H1 (cell line): ENCODE measurements around the gene MYO1A. TPM values are rescaled to one million over a fixed set of nuclear protein-coding genes. Genes with fewer than 3 reads are reported as not detected.

Experiments
- CTCF ChIA-PET: fragments of 300-600 bp; sonication (Branson Sonifier 250); formaldehyde crosslinking; loops from one replicate; lab custom pipeline; 2021; ENCODE audit not compliant: partially characterized antibody; lab: Charles Lee
- POLR2A ChIA-PET: fragments of 300-600 bp; sonication (Branson Sonifier 250); formaldehyde crosslinking; loops from one replicate; lab custom pipeline; 2021; ENCODE audit warnings: inconsistent platforms; ENCODE audit not compliant: partially characterized antibody; lab: Charles Lee
- DNase-seq, 2 experiments: peaks; one replicate each; pipeline versions ENCODE4 v3.0.0 to v3.0.0-alpha.2; 2010 to 2022; ENCODE audit warnings: low spot score in 2 of 2, low read depth in 1 of 2, mixed read lengths in 1 of 2
- FAIRE-seq: peaks from 2 replicates; lab custom pipeline; 2011; peaks lifted over from hg19 to GRCh38; lab: Jason Lieb, UNC
- H2AFZ ChIP-seq: 2 replicates; pipeline ENCODE4 v1.8.1; 2012; ENCODE audit warnings: low read length, inconsistent platforms
- H2AK5ac ChIP-seq: 2 replicates; pipeline ENCODE4 v1.6.1; 2013; ENCODE audit warnings: low read depth, low read length
- H2BK120ac ChIP-seq: replicated peaks from 2 replicates; pipeline ENCODE3; 2013; ENCODE audit warnings: low read depth, low read length, inconsistent platforms
- H2BK12ac ChIP-seq: 2 replicates; pipeline ENCODE4 v1.6.1; 2013; ENCODE audit warnings: low read depth, low read length
- H2BK15ac ChIP-seq: 2 replicates; pipeline ENCODE4 v1.6.1; 2013; ENCODE audit warnings: low read length
- H2BK20ac ChIP-seq: 2 replicates; pipeline ENCODE4 v1.6.1; 2013; ENCODE audit warnings: low read length
- H2BK5ac ChIP-seq: 2 replicates; pipeline ENCODE4 v1.6.1; 2013; ENCODE audit warnings: low read depth, low read length
- H3K14ac ChIP-seq: 2 replicates; pipeline ENCODE4 v1.6.1; 2013; ENCODE audit warnings: inconsistent platforms; ENCODE audit not compliant: insufficient read length
- H3K18ac ChIP-seq: 2 replicates; pipeline ENCODE4 v1.6.1; 2013; ENCODE audit warnings: low read length; ENCODE audit errors: extremely low read depth
- H3K23ac ChIP-seq: 2 replicates; pipeline ENCODE4 v1.6.1; 2013; ENCODE audit warnings: inconsistent platforms; ENCODE audit not compliant: insufficient read length
- H3K23me2 ChIP-seq: 2 replicates; pipeline ENCODE4 v1.6.1; 2013; ENCODE audit warnings: low read depth, low read length
- H3K27ac ChIP-seq: 2 replicates; pipeline ENCODE4 v1.6.1; 2011; ENCODE audit warnings: low read depth, low read length, inconsistent platforms
- H3K27me3 ChIP-seq, 4 experiments: replicated peaks in 1 of 4; 1 replicate in 1 of 4; 2 replicates in 3 of 4; pipeline versions ENCODE4 v1.6.1 to v1.8.1; 2011 to 2013; ENCODE audit warnings: low read length in 3 of 4, mild to moderate bottlenecking in 3 of 4, inconsistent platforms in 2 of 4, mixed read lengths in 2 of 4, moderate library complexity in 1 of 4; ENCODE audit not compliant: control insufficient read depth in 3 of 4, insufficient read depth in 3 of 4; ENCODE audit errors: extremely low read depth in 1 of 4
- H3K36me3 ChIP-seq, 4 experiments: 2 replicates each; pipeline versions ENCODE4 v1.6.1 to v1.8.1; 2011 to 2013; ENCODE audit warnings: mild to moderate bottlenecking in 4 of 4, low read length in 3 of 4, moderate library complexity in 2 of 4, control low read depth in 1 of 4, inconsistent platforms in 1 of 4; ENCODE audit not compliant: insufficient read depth in 4 of 4, control insufficient read depth in 2 of 4
- H3K4ac ChIP-seq: replicated peaks from 2 replicates; pipeline ENCODE3; 2013; ENCODE audit warnings: low read length, low read depth, mixed read lengths, inconsistent platforms; ENCODE audit not compliant: insufficient read length
- H3K4me1 ChIP-seq, 4 experiments: replicated peaks in 1 of 4; 1 replicate in 1 of 4; 2 replicates in 3 of 4; pipeline versions ENCODE4 v1.6.1 to v1.8.1; 2011 to 2013; ENCODE audit warnings: low read length in 3 of 4, inconsistent platforms in 2 of 4, mixed read lengths in 1 of 4; ENCODE audit not compliant: insufficient read depth in 4 of 4, control insufficient read depth in 3 of 4
- H3K4me2 ChIP-seq, 2 experiments: 2 replicates each; pipeline versions ENCODE4 v1.6.1 to v1.8.1; 2011 to 2013; ENCODE audit warnings: low read depth in 2 of 2, low read length in 2 of 2, control low read depth in 1 of 2, inconsistent platforms in 1 of 2, mild to moderate bottlenecking in 1 of 2; ENCODE audit not compliant: insufficient read depth in 1 of 2
- H3K4me3 ChIP-seq, 4 experiments: fragments of 200-600, 300-600 bp in 1 of 4; sonication (generic), shearing (Covaris generic), sonication (Bioruptor Twin) in 1 of 4; 2 replicates each; pipeline versions ENCODE4 v1.5.1 to v1.8.1; 2011 to 2016; ENCODE audit warnings: low read length in 4 of 4, low read depth in 3 of 4, control low read depth in 2 of 4, inconsistent platforms in 2 of 4, mild to moderate bottlenecking in 2 of 4, mixed read lengths in 1 of 4, moderate library complexity in 1 of 4; ENCODE audit not compliant: insufficient read depth in 2 of 4; ENCODE audit errors: extremely low read depth in 1 of 4
- H3K56ac ChIP-seq: replicated peaks from 2 replicates; pipeline ENCODE3; 2013; ENCODE audit warnings: low read depth, mild to moderate bottlenecking, mixed read lengths, low read length, inconsistent platforms; ENCODE audit not compliant: insufficient read length
- H3K79me1 ChIP-seq: 2 replicates; pipeline ENCODE4 v1.6.1; 2013; ENCODE audit warnings: low read depth, low read length, control low read depth
- H3K79me2 ChIP-seq, 2 experiments: 2 replicates each; pipeline versions ENCODE4 v1.6.1 to v1.8.1; 2012 to 2013; ENCODE audit warnings: low read length in 2 of 2, mild to moderate bottlenecking in 2 of 2, inconsistent platforms in 1 of 2; ENCODE audit not compliant: insufficient read depth in 2 of 2, control insufficient read depth in 1 of 2
- H3K9ac ChIP-seq, 4 experiments: replicated peaks in 1 of 4; 1 replicate in 1 of 4; 2 replicates in 3 of 4; pipeline versions ENCODE4 v1.6.1 to v1.8.1; 2011 to 2013; ENCODE audit warnings: low read depth in 3 of 4, low read length in 3 of 4, control low read depth in 2 of 4, mild to moderate bottlenecking in 2 of 4, moderate library complexity in 2 of 4, inconsistent platforms in 1 of 4; ENCODE audit errors: extremely low read depth in 1 of 4
- H3K9me3 ChIP-seq, 2 experiments: 2 replicates each; pipeline versions ENCODE4 v1.6.1 to v1.8.1; 2012 to 2013; ENCODE audit warnings: mild to moderate bottlenecking in 2 of 2, moderate library complexity in 2 of 2, control low read depth in 1 of 2, inconsistent platforms in 1 of 2, low read depth in 1 of 2, low read length in 1 of 2, mixed read lengths in 1 of 2; ENCODE audit not compliant: insufficient read depth in 2 of 2
- H4K20me1 ChIP-seq, 2 experiments: replicated peaks in 1 of 2; 2 replicates each; pipeline versions ENCODE3 to v1.8.1; 2011 to 2013; ENCODE audit warnings: inconsistent platforms in 2 of 2, low read length in 2 of 2, mild to moderate bottlenecking in 1 of 2; ENCODE audit not compliant: insufficient read depth in 2 of 2, control insufficient read depth in 1 of 2
- H4K5ac ChIP-seq: 2 replicates; pipeline ENCODE4 v1.6.1; 2013; ENCODE audit warnings: low read length, low read depth, mixed read lengths, inconsistent platforms; ENCODE audit not compliant: insufficient read length
- H4K8ac ChIP-seq: 2 replicates; pipeline ENCODE4 v1.8.0; 2013; ENCODE audit warnings: mild to moderate bottlenecking, moderate library complexity, low read length, inconsistent platforms; ENCODE audit not compliant: insufficient read depth; ENCODE audit errors: extremely low read depth
- H4K91ac ChIP-seq: replicated peaks from 2 replicates; pipeline ENCODE3; 2013; ENCODE audit warnings: low read length, mixed read lengths, inconsistent platforms; ENCODE audit not compliant: insufficient read length
- CHD2 ChIP-seq: IDR thresholded peaks from 2 replicates; pipeline ENCODE4 v1.6.1; 2012; ENCODE audit warnings: low read length, improper control_type of control experiment
- EGR1 ChIP-seq: IDR thresholded peaks from 2 replicates; pipeline ENCODE4 v1.6.1; 2011; ENCODE audit warnings: low read depth, low read length, borderline replicate concordance
- HDAC2 ChIP-seq, 2 experiments: fragments of 300-600 bp in 1 of 2; sonication (generic) in 1 of 2; IDR thresholded peaks; 2 replicates each; pipeline ENCODE4 v1.6.1; 2011 to 2012; ENCODE audit warnings: low read depth in 2 of 2, low read length in 2 of 2, mild to moderate bottlenecking in 2 of 2, moderate library complexity in 2 of 2, borderline replicate concordance in 1 of 2, inconsistent platforms in 1 of 2
- HDAC6 ChIP-seq: IDR thresholded peaks from one replicate; pipeline ENCODE4 v1.7.1; 2012; ENCODE audit warnings: low read depth, mild to moderate bottlenecking, inconsistent platforms, low read length, moderate library complexity
- KDM4A ChIP-seq: IDR thresholded peaks from one replicate; pipeline ENCODE4 v1.7.1; 2012; ENCODE audit warnings: low read depth, mild to moderate bottlenecking, moderate library complexity, low read length, inconsistent platforms; ENCODE audit not compliant: severe bottlenecking
- KDM5A ChIP-seq: fragments of 200-600 bp; IDR thresholded peaks from 2 replicates; pipeline ENCODE4 v1.7.1; 2012; ENCODE audit warnings: mild to moderate bottlenecking, low read length, inconsistent platforms, mixed read lengths
- NRF1 ChIP-seq: IDR thresholded peaks from 2 replicates; pipeline ENCODE4 v1.6.1; 2011; ENCODE audit warnings: mild to moderate bottlenecking, low read depth, low read length, improper control_type of control experiment
- SP1 ChIP-seq: IDR thresholded peaks from 2 replicates; pipeline ENCODE4 v1.6.1; 2011; ENCODE audit warnings: low read depth, low read length
- TBP ChIP-seq: IDR thresholded peaks from 2 replicates; pipeline ENCODE4 v1.6.1; 2011; ENCODE audit warnings: low read depth, low read length, improper control_type of control experiment
- TEAD4 ChIP-seq: IDR thresholded peaks from 2 replicates; pipeline ENCODE4 v1.6.1; 2012; ENCODE audit warnings: low read depth, low read length, inconsistent platforms, mixed read lengths
- YY1 ChIP-seq: IDR thresholded peaks from 2 replicates; pipeline ENCODE4 v1.6.1; 2011; ENCODE audit warnings: low read depth, mild to moderate bottlenecking, low read length
- WGBS, 2 experiments: shearing (Covaris generic) in 1 of 2; methylation state at CpG; one replicate each; pipeline versions ENCODE4 v1.1.6 to v1.1.7; 2013 to 2015; ENCODE audit warnings: low lambda C conversion rate in 2 of 2, mixed read lengths in 2 of 2, inconsistent platforms in 1 of 2, low coverage in 1 of 2, missing lambda C conversion rate in 1 of 2; ENCODE audit not compliant: insufficient replicate concordance in 2 of 2, insufficient coverage in 1 of 2, insufficient read length in 1 of 2; ENCODE audit errors: extremely low coverage in 1 of 2, missing lambda C conversion rate in 1 of 2; 5-methylcytosine and 5-hydroxymethylcytosine counted together
- polyA plus RNA-seq, 7 experiments: library from polyadenylated mRNA; depleted of rRNA in 3 of 7; stranded (reverse) in 5 of 7; unstranded in 2 of 7; fragments of >200 nt in 5 of 7; fragments of 200-250 nt in 2 of 7; gene quantifications; 1 replicate in 5 of 7; 2 replicates in 1 of 7; 4 replicates in 1 of 7; pipeline versions ENCODE4 v1.2.1 to v1.2.3, GENCODE V29; 2011 to 2013; ENCODE audit warnings: missing spikeins in 2 of 7, mixed read lengths in 2 of 7
- total RNA-seq: library from RNA; stranded (reverse); fragmentation: NEBNext Ultra II Directional; extraction: Animal tissue kit (Norgen Biotek cat#: 25700); gene quantifications from 2 replicates; pipeline ENCODE4 v1.2.1, GENCODE V29; 2021
- TF ChIP-seq, protein P1 (sequence below): IDR thresholded peaks from 2 replicates; pipeline ENCODE4 v1.6.1; 2011; ENCODE audit warnings: low read depth, mild to moderate bottlenecking, low read length; ENCODE audit not compliant: insufficient read depth
- TF ChIP-seq, protein P2 (sequence below): IDR thresholded peaks from 2 replicates; pipeline ENCODE4 v1.6.1; 2011; ENCODE audit warnings: low read length, improper control_type of control experiment

MYO1A gene
- total and polyA plus RNA-seq, 2 of the 8 experiments (the other 6 are each of a cell fraction or from before 2014, with no cell fraction given): 0.54 to 0.77 TPM

DNA sequence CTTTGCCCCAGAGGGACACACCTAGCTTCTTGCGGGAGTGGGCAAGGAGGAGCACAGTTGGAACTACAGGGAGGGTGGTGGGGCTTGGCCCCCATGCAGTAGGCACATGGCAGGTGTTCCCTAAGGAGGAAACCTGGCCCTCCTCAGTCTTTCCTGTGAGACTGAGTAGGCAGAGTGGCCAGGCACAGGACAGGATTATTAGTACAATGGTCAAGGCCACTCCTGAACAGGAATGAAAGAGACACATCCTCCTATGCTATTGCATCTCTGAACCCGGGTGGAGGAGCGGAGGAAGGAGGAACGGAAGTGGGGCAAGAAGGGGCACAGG, 846 bp downstream of the MYO1A start:
- 0 out of 2 replicates have a peak overlapping the region, but pooled peaks have one; percentile 88 for H2BK15ac ChIP-seq
- TF ChIP-seq, protein P1, sequence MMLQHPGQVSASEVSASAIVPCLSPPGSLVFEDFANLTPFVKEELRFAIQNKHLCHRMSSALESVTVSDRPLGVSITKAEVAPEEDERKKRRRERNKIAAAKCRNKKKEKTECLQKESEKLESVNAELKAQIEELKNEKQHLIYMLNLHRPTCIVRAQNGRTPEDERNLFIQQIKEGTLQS: no peak
- TF ChIP-seq TBP: no peak
- no peak for TF ChIP-seq EGR1
- TF ChIP-seq, protein P2, sequence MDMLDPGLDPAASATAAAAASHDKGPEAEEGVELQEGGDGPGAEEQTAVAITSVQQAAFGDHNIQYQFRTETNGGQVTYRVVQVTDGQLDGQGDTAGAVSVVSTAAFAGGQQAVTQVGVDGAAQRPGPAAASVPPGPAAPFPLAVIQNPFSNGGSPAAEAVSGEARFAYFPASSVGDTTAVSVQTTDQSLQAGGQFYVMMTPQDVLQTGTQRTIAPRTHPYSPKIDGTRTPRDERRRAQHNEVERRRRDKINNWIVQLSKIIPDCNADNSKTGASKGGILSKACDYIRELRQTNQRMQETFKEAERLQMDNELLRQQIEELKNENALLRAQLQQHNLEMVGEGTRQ: no peak
- TF ChIP-seq KDM4A: no peak
- TF ChIP-seq HDAC2 (IDR thresholded peaks at IDR 0.05; ENCODE audit: borderline replicate concordance in 1 of 2, low read depth in 2 of 2, low read length in 2 of 2): no peak
- TF ChIP-seq SP1: no peak
- TF ChIP-seq YY1: no peak
- no peak for TF ChIP-seq HDAC6
- TF ChIP-seq CHD2: no peak
- no peak for TF ChIP-seq NRF1
- TF ChIP-seq KDM5A: no peak
- TF ChIP-seq TEAD4: no peak

More for the DNA sequence above, 846 bp downstream of the MYO1A start:
- no peak overlapping the region for H3K4me2 ChIP-seq
- H3K18ac ChIP-seq: no peak overlapping the region
- no peak overlapping the region for H4K5ac ChIP-seq
- H3K79me1 ChIP-seq: no peaks in the 10 kb centered on the region
- H3K23me2 ChIP-seq: no peaks in the 10 kb centered on the region
- no peaks in the 10 kb centered on the region for H3K9me3 ChIP-seq
- no peak overlapping the region for H3K23ac ChIP-seq
- ChIA-PET CTCF (interaction anchor here (0.8 to 7.5 kb wide), 9 partner anchors 8 to 63 kb away, joined by 3 to 77 read pairs (median 9); no protein-coding TSS in a partner anchor), POLR2A (interaction anchor here (0.9 to 3.5 kb wide), 4 partner anchors 8 to 124 kb away, joined by 3 to 11 read pairs (median 5); partner anchors contain the start of gene TAC3)
- H3K36me3 ChIP-seq: peaks cover 0 to 1% (median 0%) of the 10 kb centered on the region in 4 experiments; a peak in 1 of 8 replicates
- no peak overlapping the region for H4K8ac ChIP-seq
- H3K14ac ChIP-seq: no peak overlapping the region
- H3K27me3 ChIP-seq: no peaks in the 10 kb centered on the region
- H3K9ac ChIP-seq: no peak overlapping the region
- H3K4ac ChIP-seq: no peak overlapping the region
- no peak overlapping the region for H2AK5ac ChIP-seq
- no peak for FAIRE-seq
- no peak for DNase-seq
- no peak overlapping the region for H4K91ac ChIP-seq
- no peak overlapping the region for H2BK5ac ChIP-seq
- H4K20me1 ChIP-seq: no peaks in the 10 kb centered on the region
- no peak overlapping the region for H3K27ac ChIP-seq
- no peaks in the 10 kb centered on the region for H3K79me2 ChIP-seq
- H3K4me3 ChIP-seq: no peak overlapping the region
- WGBS, 2 experiments: 83% methylated on average over 4 of the region's 4 CpGs; no CpG with 5 or more reads in 1 of the 2 experiments
- H2BK120ac ChIP-seq: no peak overlapping the region
- no peaks in the 10 kb centered on the region for H3K4me1 ChIP-seq
- H2BK20ac ChIP-seq: no peak overlapping the region
- no peak overlapping the region for H3K56ac ChIP-seq
- H2BK12ac ChIP-seq: no peak overlapping the region
- no peak overlapping the region for H2AFZ ChIP-seq
